GM12873 (cell line): ENCODE results near the gene CLNK.
A peak's percentile ranks its signal among the peaks of the same experiment; 100 is the strongest.

ENCODE experiments used
- TF ChIP-seq, protein P1 (sequence below): IDR thresholded peaks from 2 replicates; pipeline ENCODE4 v1.5.1; 2012; ENCODE audit warnings: low read depth, mild to moderate bottlenecking, moderate library complexity, low read length, control low read depth; ENCODE audit not compliant: insufficient read depth; ENCODE audit errors: missing control alignments

CLNK gene

DNA sequence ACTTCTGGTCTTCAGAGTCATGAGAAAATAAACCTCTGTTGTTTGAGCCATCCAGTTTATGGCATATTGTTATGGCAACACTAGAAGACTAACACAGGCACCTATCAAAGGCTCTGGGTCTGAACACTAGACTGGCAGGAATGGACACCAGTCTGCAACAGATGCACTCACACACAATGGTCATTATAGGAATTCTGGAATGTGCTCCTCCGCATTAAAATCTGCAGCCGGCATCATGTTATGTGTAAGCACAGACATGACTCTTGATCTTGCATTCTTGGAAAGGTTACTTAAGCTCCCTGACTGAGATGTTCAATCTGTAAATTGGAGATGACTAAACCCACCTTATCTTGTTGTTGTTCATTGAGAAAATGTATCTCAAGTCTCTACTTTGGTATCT is 115.1 kb downstream of the CLNK start:
- TF ChIP-seq, protein P1, sequence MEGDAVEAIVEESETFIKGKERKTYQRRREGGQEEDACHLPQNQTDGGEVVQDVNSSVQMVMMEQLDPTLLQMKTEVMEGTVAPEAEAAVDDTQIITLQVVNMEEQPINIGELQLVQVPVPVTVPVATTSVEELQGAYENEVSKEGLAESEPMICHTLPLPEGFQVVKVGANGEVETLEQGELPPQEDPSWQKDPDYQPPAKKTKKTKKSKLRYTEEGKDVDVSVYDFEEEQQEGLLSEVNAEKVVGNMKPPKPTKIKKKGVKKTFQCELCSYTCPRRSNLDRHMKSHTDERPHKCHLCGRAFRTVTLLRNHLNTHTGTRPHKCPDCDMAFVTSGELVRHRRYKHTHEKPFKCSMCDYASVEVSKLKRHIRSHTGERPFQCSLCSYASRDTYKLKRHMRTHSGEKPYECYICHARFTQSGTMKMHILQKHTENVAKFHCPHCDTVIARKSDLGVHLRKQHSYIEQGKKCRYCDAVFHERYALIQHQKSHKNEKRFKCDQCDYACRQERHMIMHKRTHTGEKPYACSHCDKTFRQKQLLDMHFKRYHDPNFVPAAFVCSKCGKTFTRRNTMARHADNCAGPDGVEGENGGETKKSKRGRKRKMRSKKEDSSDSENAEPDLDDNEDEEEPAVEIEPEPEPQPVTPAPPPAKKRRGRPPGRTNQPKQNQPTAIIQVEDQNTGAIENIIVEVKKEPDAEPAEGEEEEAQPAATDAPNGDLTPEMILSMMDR: no peak

DNA sequence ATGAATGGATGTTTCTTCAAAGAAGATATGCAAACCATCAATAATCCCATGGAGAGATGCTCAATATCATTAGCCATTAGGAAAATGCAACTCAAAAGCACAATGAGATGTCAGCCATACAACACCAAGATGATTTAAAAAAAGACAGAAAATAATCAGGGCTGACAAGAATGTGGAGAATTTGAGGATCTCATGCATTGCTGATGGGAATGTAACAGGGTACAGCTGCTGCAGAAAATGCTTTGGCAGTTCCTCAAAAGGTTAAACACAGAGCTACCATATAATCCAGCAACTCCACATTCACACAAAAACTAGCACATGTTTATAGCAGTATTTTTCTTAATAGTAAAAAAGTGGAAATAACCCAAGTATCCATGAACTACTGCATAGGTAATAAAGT is 116.8 kb downstream of the CLNK start:
- TF ChIP-seq, protein P1: no peak

DNA sequence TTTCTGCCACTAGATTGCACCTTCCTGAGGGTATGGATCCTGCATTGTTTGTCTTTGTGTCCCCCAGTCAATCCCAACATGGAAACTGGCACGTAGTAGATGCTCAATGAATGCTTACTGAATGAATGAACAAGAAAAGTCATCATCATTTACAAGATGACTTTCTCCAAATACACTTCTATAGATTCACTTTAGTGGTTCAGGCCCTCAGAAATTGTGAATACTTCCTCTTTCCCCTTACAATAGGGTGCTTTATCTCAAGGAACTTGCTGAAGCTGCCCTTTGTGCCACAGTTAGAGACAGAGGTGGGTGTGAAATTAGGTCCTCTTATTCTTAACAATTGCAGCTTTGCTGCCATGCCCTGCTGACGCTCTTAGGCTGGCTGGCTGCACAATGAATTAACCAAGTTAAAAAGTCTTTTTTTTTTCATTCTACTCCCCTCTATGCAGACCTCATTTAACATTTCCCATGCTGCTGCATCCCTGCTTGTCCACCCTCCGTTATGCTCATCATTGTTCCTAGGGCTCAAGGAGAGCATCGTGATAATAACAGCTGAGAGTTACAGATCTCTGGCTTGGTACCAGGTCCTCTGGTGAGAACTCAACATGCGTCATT is 119.3 kb downstream of the CLNK start:
- TF ChIP-seq, protein P1: no peak

GRCh38 chr4:10554694-10555093 is 129.9 kb downstream of the CLNK start:
- TF ChIP-seq, protein P1: peak; percentile 77

- TF ChIP-seq, protein P1: no peak
These were observed 130.4 kb downstream of the CLNK start for GRCh38 chr4:10554121-10554520.

DNA sequence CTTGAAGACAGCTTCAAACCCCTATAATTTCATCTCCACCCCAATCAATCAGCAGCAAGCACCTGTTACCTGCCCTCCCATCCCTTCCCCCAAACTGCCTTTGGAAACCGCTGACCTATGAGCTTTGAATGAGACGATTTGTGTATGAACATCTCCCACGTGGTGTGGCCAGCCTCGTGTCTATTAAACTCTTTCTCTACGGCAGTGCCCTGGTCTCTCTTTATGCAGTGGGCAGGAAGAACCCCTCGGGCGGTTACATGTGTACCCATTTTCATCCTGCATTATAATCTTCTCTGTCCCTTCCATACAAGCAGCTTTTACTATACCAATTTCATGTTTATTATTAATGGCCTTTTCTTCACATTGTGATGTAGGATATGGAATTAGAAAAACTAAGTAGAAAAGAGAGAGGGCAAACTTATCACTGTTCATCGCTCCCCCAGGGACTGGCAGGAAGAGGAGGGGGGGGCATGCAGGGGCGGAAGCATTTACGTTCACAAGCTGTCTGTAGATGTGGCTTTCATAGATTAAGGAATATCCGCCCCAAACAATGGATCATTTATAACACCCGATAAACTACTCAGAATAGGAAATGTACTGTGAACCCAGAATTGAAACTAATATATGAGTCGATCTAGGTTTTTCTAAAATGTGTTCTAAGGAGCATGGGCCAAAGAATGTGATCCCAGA is 131.8 kb downstream of the CLNK start:
- TF ChIP-seq, protein P1: no peak

- TF ChIP-seq, protein P1: no peak
These were observed 148.7 kb downstream of the CLNK start for GRCh38 chr4:10535912-10536311.
